GM21576 (cell line): ENCODE results near the gene PSMD1.
"Not testable (repeated sequence)": the region's sequence is repeated elsewhere in the genome, so short reads cannot be mapped to it uniquely, and the experiment has no call there.

ENCODE experiments used
- ATAC-seq: cut with Tn5 transposase; IDR thresholded peaks from one replicate; pipeline ENCODE4 v1.9.1; 2021; ENCODE audit warnings: mild to moderate bottlenecking, moderate library complexity; ENCODE audit not compliant: unreplicated experiment

PSMD1 gene

GRCh38 chr2:231140808-231141207 is 84.1 kb downstream of the PSMD1 start:
- not testable (repeated sequence) for ATAC-seq

GRCh38 chr2:231144896-231145295 is 88.2 kb downstream of the PSMD1 start:
- no peak for ATAC-seq

- no peak for ATAC-seq
Measured at GRCh38 chr2:231146665-231147064, 90.0 kb downstream of the PSMD1 start.

GRCh38 chr2:231152800-231153557 is 96.3 kb downstream of the PSMD1 start:
- ATAC-seq = no peak

GRCh38 chr2:231159306-231159705 is 102.6 kb downstream of the PSMD1 start:
- ATAC-seq = no peak

- no peak for ATAC-seq
Measured at GRCh38 chr2:231160701-231161100, 104.0 kb downstream of the PSMD1 start.

GRCh38 chr2:231161252-231161839 is 104.7 kb downstream of the PSMD1 start:
- no peak for ATAC-seq

- no peak for ATAC-seq
Measured at GRCh38 chr2:231161877-231162329, 105.2 kb downstream of the PSMD1 start.

GRCh38 chr2:231163011-231163410 is 106.3 kb downstream of the PSMD1 start:
- no peak for ATAC-seq

GRCh38 chr2:231163414-231164095 is 106.9 kb downstream of the PSMD1 start:
- ATAC-seq = no peak

- ATAC-seq = no peak
Measured at GRCh38 chr2:231167745-231168459, 111.2 kb downstream of the PSMD1 start.

- no peak for ATAC-seq
Measured at GRCh38 chr2:231168460-231169139, 111.9 kb downstream of the PSMD1 start.

GRCh38 chr2:231169488-231169887 is 112.8 kb downstream of the PSMD1 start:
- ATAC-seq = no peak

GRCh38 chr2:231170055-231170454 is 113.4 kb downstream of the PSMD1 start:
- no peak for ATAC-seq

GRCh38 chr2:231172025-231172424 is 115.4 kb downstream of the PSMD1 start:
- ATAC-seq = no peak

- no peak for ATAC-seq
Measured at GRCh38 chr2:231174211-231174651, 117.6 kb downstream of the PSMD1 start.

GRCh38 chr2:231176066-231176465 is 119.4 kb downstream of the PSMD1 start:
- no peak for ATAC-seq

- ATAC-seq = no peak
Measured at GRCh38 chr2:231177156-231178025, 120.7 kb downstream of the PSMD1 start.

- ATAC-seq = not testable (repeated sequence)
Measured at GRCh38 chr2:231178805-231179204, 122.1 kb downstream of the PSMD1 start.
